Measurements from ENCODE around the gene LRSAM1.

Gene LRSAM1

GRCh38 chr9:127519301-127520166, 68.2 kb downstream of the LRSAM1 start:
- no peak for DNase-seq

- DNase-seq: no peak
Measured at GRCh38 chr9:127520941-127521918, 69.9 kb downstream of the LRSAM1 start.

- DNase-seq: no peak
Measured at GRCh38 chr9:127521919-127522304, 70.6 kb downstream of the LRSAM1 start.

- no peak for DNase-seq
Measured at GRCh38 chr9:127522727-127523126, 71.4 kb downstream of the LRSAM1 start.

- DNase-seq: no peak
Measured at GRCh38 chr9:127523312-127523851, 72.1 kb downstream of the LRSAM1 start.

GRCh38 chr9:127524373-127524772, 73.1 kb downstream of the LRSAM1 start:
- DNase-seq: no peak

- peak in 1 of 2 experiments; percentile 33 for DNase-seq
Measured at GRCh38 chr9:127525401-127526188, 74.3 kb downstream of the LRSAM1 start.

GRCh38 chr9:127526655-127527559, 75.6 kb downstream of the LRSAM1 start:
- no peak for DNase-seq

- DNase-seq: no peak
Measured at GRCh38 chr9:127527560-127528268, 76.4 kb downstream of the LRSAM1 start.

- no peak for DNase-seq
Measured at GRCh38 chr9:127528422-127529251, 77.3 kb downstream of the LRSAM1 start.

GRCh38 chr9:127529671-127530070, 78.4 kb downstream of the LRSAM1 start:
- no peak for DNase-seq

GRCh38 chr9:127530206-127530941, 79.1 kb downstream of the LRSAM1 start:
- DNase-seq: no peak

GRCh38 chr9:127531676-127532075, 80.4 kb downstream of the LRSAM1 start:
- DNase-seq: no peak

GRCh38 chr9:127534250-127534906, 83.1 kb downstream of the LRSAM1 start:
- no peak for DNase-seq

- DNase-seq: no peak
Measured at GRCh38 chr9:127534931-127535330, 83.6 kb downstream of the LRSAM1 start.

GRCh38 chr9:127535396-127535795, 84.1 kb downstream of the LRSAM1 start:
- DNase-seq: no peak

- no peak for DNase-seq
Measured at GRCh38 chr9:127535834-127536233, 84.5 kb downstream of the LRSAM1 start.

GRCh38 chr9:127536499-127536898, 85.2 kb downstream of the LRSAM1 start:
- DNase-seq: no peak
